ENCODE measurements around the gene ZNF512.

DNA sequence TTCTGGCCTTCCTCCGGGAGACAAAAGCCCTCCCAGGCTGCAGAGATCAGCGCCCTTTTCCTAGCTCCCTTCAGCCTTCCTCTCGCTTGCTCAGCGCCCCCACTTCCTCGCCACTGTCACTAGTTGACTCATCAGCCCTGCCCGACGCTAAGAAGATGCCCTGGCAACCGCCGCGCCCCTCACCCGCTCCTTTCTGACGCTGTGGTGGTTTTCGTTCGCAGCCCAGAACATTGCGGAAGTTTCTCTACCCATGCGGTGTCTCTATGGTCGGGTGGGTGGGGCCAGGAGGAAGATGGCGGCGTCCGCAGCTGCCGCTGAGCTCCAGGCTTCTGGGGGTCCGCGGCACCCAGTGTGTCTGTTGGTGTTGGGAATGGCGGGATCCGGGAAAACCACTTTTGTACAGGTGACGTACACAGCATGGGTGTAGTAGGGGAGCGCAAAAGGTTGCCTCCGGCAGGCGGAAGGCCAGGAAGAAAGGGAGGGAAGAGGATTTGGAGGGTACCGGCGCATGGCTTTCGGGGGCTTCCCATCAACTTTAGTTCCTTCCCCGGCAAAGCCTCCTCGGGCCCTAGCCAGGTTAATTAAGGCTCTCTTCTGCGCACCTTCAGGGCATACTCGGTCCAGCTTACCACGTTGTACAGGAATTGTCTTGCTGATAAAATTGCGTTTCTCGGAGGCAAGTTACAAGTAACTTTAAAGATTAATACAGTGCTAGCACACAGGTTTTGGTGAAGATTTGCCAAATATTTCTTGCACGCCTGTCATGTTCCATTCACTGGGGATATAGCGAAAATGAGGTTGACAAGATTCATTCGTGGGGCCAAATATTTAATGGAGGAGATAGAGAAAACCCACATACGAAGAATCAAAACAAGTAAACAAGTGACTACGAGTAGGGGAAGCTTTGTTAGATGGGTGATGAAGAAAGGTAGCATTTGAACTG lies 46.2 kb downstream of the ZNF512 start, which contains the start of the genes CCDC121 and GPN1:
- TF ChIP-seq, protein P1, sequence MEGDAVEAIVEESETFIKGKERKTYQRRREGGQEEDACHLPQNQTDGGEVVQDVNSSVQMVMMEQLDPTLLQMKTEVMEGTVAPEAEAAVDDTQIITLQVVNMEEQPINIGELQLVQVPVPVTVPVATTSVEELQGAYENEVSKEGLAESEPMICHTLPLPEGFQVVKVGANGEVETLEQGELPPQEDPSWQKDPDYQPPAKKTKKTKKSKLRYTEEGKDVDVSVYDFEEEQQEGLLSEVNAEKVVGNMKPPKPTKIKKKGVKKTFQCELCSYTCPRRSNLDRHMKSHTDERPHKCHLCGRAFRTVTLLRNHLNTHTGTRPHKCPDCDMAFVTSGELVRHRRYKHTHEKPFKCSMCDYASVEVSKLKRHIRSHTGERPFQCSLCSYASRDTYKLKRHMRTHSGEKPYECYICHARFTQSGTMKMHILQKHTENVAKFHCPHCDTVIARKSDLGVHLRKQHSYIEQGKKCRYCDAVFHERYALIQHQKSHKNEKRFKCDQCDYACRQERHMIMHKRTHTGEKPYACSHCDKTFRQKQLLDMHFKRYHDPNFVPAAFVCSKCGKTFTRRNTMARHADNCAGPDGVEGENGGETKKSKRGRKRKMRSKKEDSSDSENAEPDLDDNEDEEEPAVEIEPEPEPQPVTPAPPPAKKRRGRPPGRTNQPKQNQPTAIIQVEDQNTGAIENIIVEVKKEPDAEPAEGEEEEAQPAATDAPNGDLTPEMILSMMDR (IDR thresholded peaks at IDR 0.05): no peak
- TF ChIP-seq POLR2A (IDR thresholded peaks at IDR 0.05): peak; percentile 28 to 83 (median 76)
